AG09319 (cell line): ENCODE measurements around the gene GLI1.

Source experiments
- DNase-seq: peaks from one replicate; pipeline ENCODE4 v3.0.0-alpha.2; 2010; ENCODE audit warnings: low read depth; ENCODE audit errors: extremely low read depth
- CTCF ChIP-seq: IDR thresholded peaks from 2 replicates; pipeline ENCODE4 v1.5.1; 2011; ENCODE audit warnings: low read depth, mild to moderate bottlenecking, inconsistent platforms, low read length, moderate library complexity

GLI1 gene

GRCh38 chr12:57462912-57463253 lies 3.3 kb downstream of the GLI1 start:
- TF ChIP-seq CTCF, result no peak
- no peak for DNase-seq

GRCh38 chr12:57464569-57464968 lies 5.0 kb downstream of the GLI1 start:
- DNase-seq, result no peak
- no peak for TF ChIP-seq CTCF

DNA sequence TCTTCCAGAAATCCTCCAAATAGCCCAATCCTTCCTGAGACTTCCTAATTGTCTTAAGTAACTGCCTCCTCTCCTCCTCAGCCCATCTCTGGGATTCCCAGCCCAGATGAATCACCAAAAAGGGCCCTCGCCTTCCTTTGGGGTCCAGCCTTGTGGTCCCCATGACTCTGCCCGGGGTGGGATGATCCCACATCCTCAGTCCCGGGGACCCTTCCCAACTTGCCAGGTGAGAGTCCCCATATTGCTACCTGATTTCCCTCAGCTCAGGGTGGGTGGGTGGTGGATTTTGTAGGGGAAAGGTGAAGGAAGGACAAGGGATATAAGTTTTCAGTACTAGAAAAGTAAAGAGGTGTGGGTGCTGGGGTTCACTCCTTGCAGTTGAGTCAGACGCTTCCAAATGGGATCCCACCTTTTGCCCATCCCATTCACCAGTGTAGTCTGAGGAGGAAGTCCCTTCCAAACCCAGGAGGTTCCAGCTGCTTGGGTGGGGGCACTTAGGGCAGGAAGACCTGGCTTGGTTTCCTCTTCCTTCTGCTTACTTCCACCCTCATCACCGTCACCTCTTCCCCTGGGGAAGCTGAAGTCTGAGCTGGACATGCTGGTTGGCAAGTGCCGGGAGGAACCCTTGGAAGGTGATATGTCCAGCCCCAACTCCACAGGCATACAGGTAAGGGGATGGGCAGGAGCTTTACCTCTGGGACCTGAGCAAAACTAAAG lies 5.6 kb downstream of the GLI1 start:
- no peak for TF ChIP-seq CTCF
- DNase-seq, result no peak

DNA sequence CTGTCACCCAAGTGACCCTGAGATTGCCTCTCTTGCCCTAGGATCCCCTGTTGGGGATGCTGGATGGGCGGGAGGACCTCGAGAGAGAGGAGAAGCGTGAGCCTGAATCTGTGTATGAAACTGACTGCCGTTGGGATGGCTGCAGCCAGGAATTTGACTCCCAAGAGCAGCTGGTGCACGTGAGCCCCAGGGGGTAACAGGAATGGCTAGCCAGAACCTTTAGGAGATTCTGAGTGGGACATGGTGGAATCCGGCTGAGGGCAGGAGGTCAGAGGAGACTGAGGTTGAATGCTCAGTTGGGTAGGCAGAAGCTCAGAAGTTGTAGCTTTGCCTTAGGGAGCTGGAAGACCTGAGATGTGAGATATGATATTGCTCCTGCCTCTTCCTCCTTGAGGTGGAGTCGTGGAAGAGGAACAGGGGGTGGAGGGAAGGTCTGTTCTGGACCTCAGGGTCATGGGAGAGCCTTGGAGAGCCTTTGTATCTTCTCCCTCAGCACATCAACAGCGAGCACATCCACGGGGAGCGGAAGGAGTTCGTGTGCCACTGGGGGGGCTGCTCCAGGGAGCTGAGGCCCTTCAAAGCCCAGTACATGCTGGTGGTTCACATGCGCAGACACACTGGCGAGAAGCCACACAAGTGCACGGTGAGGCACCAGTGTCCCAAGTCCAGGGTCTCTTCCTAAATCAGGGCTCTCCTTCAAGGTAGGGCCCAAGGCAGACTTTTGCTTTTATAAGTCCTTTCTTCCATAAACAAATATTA lies 6.3 kb downstream of the GLI1 start:
- DNase-seq, result no peak
- TF ChIP-seq CTCF, result no peak

DNA sequence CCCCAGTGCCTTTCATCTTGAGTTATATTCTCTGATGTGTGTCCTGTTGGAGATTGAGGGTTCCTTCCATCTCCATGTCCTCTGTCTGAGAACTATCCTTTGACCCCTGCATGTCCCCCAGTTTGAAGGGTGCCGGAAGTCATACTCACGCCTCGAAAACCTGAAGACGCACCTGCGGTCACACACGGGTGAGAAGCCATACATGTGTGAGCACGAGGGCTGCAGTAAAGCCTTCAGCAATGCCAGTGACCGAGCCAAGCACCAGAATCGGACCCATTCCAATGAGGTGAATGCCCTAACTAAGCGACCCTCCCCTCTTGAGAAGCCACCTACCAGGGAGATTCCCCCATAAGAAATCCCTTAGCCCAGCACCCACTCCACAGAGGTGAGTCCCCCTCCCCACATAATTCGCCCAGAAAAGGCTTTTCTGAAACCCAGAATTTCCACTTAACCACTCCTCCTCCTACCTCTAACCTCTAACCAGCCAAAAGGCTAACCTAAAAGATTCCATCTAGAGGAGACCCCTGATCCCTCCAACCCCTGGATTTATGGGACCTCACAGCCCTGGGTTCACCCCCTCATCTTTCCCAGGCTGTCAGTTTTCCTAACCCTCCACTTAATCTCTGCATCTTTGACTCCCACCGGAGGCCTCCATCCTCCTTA lies 7.8 kb downstream of the GLI1 start:
- TF ChIP-seq CTCF, result no peak
- no peak for DNase-seq

DNA sequence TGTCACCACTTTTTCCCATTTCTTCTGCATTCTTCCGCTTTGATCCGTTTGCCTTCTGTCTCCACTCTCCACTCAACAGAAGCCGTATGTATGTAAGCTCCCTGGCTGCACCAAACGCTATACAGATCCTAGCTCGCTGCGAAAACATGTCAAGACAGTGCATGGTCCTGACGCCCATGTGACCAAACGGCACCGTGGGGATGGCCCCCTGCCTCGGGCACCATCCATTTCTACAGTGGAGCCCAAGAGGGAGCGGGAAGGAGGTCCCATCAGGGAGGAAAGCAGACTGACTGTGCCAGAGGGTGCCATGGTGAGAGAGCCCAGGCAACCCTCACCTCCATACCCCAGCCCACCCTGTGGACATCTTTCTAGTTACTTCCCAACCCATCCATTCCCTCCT lies 8.3 kb downstream of the GLI1 start:
- TF ChIP-seq CTCF, result no peak

More for the DNA sequence above, 8.3 kb downstream of the GLI1 start:
- DNase-seq, result no peak
